Stimulated activated CD4-positive, alpha-beta T cell treated with anti-CD3 and anti-CD28 coated beads, Interleukin-4, amount 100 ng/mL, for 48 hours (primary cell): ENCODE results near the gene TXNDC2.

Source experiments
- DNase-seq, 2 donors: peaks; one replicate each; pipeline ENCODE4 v3.0.0-alpha.2; 2020; ENCODE audit warnings: low read depth in 2 of 2

Gene TXNDC2

DNA sequence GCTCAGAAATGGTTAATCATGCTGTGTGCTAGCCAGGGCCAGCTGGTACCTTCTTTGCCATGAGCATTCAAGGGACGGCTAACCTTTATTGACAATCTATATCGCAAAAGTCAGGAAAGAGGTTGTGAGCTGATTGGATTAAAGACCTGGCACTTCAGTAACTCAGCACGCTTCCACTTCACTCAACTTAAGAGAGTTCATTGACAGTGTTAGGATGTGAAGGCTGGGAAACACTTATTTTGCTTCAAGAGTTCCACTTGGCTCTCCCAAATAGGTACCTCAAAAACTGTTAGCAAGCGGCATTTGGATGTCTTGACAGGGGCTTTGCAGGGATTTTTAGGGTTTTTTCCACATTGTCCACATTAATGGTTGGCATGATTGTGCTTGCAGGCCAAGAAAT lies 25.1 kb upstream of the TXNDC2 start:
- no peak for DNase-seq

DNA sequence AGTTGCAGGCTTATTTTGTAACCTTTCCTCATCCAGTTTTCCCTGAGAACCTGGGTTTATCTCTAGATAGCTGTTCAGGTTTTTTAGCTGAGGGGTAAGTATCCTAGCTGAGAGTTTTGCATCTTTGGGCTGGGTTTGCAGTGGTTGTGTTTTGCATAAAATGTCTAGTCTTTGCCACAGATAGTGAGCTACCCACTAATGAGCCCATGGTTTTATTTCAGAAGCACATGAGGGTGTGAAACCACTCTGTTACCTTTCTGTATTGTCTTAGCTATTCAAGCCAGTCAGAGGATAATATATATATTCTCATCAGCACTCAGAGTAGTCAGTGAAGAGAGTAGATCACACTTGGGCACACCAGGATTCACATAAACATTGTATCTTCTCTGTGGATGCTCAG lies 24.6 kb upstream of the TXNDC2 start:
- no peak for DNase-seq

GRCh38 chr18:9861933-9862332 lies 23.8 kb upstream of the TXNDC2 start:
- peak in 1 of 2 donors; percentile 23 for DNase-seq

- DNase-seq, result no peak
These were observed 23.1 kb upstream of the TXNDC2 start for GRCh38 chr18:9862686-9863085.

DNA sequence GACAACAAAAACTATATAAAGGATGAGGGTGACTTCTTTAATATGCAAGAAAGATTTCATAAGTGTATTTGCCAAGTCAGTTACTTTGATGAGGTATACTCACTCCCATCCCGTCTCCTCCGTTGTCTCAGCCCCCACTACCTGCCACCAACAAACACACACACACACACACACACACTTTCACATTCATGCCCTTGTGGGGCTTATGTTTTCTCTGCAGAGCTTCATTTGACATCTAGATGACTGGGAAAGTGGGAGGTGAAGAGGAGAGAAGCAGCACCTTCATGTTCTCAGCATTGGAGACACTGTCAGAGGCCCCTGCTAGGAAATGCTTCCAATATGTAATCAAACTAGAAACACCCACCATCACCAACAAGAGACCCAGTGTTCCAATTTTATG lies 22.5 kb upstream of the TXNDC2 start:
- no peak for DNase-seq

DNA sequence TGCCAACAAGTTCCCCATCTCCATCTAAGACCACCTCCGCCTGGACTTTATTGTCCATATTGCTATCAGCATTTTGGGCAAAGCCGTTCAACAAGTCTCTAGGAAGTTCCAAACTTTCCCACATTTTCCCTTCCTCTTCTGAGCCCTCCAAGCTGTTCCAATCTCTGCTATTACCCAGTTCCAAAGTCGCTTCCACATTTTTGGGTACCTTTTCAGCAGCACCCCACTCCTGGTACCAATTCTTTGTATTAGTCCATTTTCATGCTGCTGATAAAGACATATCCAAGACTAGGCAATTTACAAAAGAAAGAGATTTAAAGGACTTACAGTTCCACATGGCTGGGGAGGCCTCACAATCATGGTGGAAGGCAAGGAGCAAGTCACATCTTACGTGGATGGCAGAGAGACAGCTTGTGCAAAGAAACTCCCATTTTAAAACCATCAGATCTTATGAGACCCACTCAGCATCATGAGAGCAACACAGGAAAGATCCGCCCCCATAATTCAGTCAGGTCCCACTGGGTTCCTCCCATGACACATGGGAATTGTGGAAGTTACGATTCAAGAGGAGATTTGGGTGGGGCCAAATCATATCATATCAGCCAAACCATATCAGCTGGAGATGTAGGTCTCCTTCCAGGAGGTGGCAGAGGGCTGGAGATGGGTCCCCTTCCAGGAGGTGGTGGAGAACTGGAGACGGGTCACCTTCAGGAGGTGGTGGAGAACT lies 19.8 kb upstream of the TXNDC2 start:
- DNase-seq, result no peak

- DNase-seq, result no peak
These were observed 19.1 kb upstream of the TXNDC2 start for GRCh38 chr18:9866627-9867026.

DNA sequence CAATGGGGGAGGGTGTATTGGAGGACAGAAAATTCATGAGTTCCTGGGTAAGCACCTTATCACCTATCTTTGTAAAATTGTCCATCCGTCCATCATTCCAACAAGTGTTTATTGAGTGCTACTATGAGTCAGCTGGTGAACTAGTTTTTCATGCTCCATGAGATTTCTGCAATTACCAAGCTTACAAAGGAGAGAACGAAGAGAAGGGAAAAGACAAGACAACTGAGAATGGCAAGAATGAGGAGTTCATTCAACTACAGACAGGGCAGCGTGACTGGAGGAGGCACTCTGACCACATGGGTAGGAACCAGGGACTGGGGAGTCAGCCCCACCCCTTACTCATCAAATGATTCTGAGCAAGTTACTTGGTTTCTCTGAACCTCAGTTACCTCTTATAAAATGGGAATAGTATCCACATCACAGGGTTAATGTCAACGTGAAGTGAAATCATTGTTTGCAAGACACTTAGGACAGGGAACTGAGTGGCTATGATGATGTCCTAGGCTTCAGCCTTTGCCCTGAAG lies 18.6 kb upstream of the TXNDC2 start:
- DNase-seq, result no peak

DNA sequence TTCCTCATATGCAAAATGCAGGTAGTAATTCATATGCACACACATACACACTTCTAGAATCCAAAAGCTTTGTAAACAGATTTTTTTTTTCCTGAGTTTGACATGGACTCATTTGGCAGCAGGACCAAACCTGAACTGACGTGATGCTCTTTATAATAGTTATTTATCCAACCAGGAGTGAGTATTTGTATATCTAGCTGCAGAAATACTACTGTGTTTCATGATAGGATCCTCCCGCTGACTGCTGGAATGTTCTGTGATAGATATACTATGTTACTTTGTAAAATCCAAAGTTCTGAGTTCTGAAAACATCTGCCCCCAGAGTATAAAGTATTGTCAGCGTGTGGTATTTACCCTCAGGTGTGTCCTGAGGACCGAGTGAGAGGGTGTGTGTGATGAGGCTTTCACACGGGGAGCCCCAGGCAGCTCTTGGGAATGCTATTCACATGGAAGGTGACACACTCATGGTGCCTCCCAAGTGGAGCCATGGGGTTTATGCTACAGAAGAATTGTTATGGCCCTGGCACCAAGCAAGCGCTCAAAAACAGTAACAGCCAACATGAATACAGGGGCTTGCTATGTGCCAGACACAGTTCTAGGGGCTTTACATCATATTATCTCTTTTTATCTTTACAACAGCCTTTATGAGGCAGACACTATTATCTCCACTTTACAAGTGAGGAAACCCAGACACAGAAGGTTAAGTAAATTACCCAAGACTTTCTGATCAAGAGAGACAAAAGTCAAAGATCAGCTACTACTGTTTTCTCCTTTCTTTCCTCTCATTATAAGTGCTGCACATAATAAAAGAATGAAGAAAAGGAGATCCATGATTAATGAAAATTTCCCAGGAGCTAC lies 16.7 kb upstream of the TXNDC2 start:
- no peak for DNase-seq

- DNase-seq, result no peak
These were observed 15.9 kb upstream of the TXNDC2 start for GRCh38 chr18:9869715-9870430.

- DNase-seq, result no peak
These were observed 15.3 kb upstream of the TXNDC2 start for GRCh38 chr18:9870431-9871008.

- DNase-seq, result no peak
These were observed 14.5 kb upstream of the TXNDC2 start for GRCh38 chr18:9871244-9871746.

DNA sequence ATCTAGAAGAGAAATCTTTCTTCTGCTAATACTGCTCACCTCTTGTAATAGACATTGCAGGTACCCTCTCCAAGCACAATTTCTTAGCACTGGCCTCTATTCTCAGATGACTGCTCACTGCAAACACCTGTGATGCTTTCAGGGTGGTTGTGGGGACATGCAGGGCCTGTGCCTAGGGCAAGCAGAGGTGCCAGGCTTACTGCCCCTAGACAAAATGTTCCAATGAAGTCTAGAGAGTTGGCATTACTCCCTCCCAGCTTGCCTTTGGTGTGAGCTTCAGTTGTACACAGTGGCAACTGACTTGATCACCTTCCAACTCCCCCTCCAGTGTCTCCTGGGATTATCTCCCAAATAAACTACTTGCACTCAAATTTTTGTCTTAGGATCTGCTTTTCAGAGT lies 12.9 kb upstream of the TXNDC2 start:
- DNase-seq, result no peak

GRCh38 chr18:9874728-9875127 lies 11.0 kb upstream of the TXNDC2 start:
- DNase-seq, result no peak

DNA sequence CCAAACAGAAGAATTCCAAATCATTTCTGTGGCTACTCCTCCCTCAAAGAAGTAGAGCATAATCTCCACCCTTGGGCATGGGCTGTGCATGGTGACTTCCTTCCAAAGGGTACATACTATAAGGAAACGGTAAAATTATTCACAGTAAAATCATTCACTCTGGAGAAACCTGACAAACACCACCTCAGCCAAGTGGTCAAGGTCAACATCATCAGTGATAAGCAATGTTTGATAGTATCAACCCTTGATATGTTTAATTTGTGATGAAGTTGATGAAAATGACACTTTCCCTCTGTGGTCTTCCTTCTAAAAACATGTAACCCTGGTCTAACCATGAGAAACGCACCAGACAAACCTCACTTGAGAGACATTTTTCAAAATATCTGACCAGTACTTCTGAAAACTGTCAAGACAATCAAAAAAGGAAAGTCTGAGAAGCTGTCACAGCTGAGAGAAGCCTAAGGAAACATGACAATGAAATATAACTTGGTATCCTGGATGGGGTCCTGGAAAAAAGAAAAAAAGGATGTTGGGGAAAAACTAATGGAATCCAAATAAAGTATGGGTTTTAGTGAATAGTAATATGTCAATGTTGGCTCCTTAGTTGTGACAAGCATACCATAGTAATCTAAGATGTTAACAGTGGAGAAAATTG lies 9.4 kb upstream of the TXNDC2 start:
- DNase-seq, result no peak

GRCh38 chr18:9876867-9877654 lies 8.7 kb upstream of the TXNDC2 start:
- peak in 1 of 2 donors; percentile 2 for DNase-seq

DNA sequence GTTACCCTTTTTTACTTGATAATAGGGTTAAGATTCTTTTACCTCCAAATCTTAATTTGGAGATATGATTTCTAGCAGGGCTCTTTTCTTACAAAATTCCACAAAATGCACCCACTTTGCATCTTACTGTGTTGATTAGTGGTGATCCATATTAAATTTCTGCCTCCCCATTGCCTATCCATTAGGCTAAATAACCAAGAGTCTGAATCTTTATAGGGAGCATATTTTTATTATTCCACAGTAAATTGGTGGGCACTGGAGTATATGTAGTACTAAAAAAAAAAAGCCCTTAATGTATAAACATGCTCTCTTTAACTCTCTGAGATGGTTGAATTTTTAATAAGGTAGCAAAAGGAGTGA lies 8.1 kb upstream of the TXNDC2 start:
- no peak for DNase-seq

DNA sequence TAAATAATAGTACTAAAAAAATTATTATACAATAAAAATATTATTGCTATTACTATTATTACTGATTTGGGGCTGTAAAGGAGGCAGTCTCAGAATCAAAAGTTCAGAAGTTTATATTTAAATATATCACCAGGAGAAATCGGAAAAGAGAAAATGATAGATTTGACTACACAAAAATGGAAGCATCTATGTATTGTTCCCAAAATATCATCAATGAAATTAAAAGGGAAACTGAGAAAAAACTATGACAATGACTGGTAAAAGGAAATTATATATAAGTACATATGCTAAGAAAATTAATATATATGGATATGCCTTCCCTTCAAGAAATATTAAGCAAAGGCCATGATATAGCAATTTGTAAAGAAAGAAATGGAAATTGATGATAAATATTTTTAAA lies 7.7 kb upstream of the TXNDC2 start:
- no peak for DNase-seq

GRCh38 chr18:9878783-9879242 lies 7.0 kb upstream of the TXNDC2 start:
- no peak for DNase-seq

DNA sequence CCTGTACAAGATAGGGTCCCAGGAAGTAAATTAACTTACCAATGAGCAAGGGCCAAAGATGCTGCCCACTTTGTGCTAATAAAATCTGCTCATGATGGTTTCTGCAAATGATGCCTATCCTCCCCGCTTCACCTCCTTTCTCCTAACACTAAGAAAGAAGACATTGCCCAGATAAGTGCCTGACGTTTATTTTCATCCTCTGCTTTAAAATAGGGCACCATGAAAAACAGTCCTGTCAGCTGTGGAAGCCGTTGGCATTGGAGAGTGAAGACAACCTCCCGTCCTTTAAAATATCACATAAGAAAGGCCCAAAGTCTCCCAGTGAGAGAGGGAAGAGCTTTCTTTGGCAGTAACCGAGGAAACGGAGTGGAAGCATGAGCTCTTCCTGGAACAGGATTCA lies 1.7 kb upstream of the TXNDC2 start:
- no peak for DNase-seq
